HepG2 (cell line): ENCODE results near the gene THAP9. TPM values are rescaled to one million over a fixed set of nuclear protein-coding genes. Genes with fewer than 3 reads are reported as not detected.

Experiments
- ARID5B ChIP-seq: IDR thresholded peaks from 2 replicates; pipeline ENCODE4 v1.4.0; 2020; ENCODE audit warnings: mild to moderate bottlenecking, missing genetic modification reagents
- ELF1 ChIP-seq: sonication (generic); formaldehyde crosslinking; IDR thresholded peaks from 2 replicates; pipeline ENCODE4 v1.4.0; 2020; ENCODE audit warnings: missing genetic modification reagents
- ETV5 ChIP-seq: IDR thresholded peaks from 2 replicates; pipeline ENCODE4 v1.6.1; 2018; ENCODE audit warnings: missing biosample characterization, missing genetic modification reagents, inconsistent platforms, borderline replicate concordance
- HOXA7 ChIP-seq: sonication (generic); formaldehyde crosslinking; IDR thresholded peaks from 2 replicates; pipeline ENCODE4 v1.8.1; 2022; ENCODE audit warnings: mild to moderate bottlenecking, missing genetic modification reagents, moderate library complexity
- JUND ChIP-seq: sonication (generic); formaldehyde crosslinking; IDR thresholded peaks from 2 replicates; pipeline ENCODE4 v1.8.0; 2022; ENCODE audit warnings: mild to moderate bottlenecking, missing genetic modification reagents
- KLF15 ChIP-seq: sonication (generic); formaldehyde crosslinking; IDR thresholded peaks from 2 replicates; pipeline ENCODE4 v1.8.1; 2023; ENCODE audit warnings: borderline replicate concordance, mild to moderate bottlenecking, inconsistent platforms, missing genetic modification reagents, mixed read lengths
- MBD4 ChIP-seq: IDR thresholded peaks from 2 replicates; pipeline ENCODE4 v1.6.1; 2012; ENCODE audit warnings: low read length, inconsistent platforms, borderline replicate concordance
- NR3C1 ChIP-seq: sonication (generic); formaldehyde crosslinking; IDR thresholded peaks from 2 replicates; pipeline ENCODE4 v1.4.0; 2020; ENCODE audit warnings: missing genetic modification reagents
- POLR2G ChIP-seq: fragments of 200-400 bp; formaldehyde crosslinking; IDR thresholded peaks from 2 replicates; pipeline ENCODE4 v1.6.1; 2018; ENCODE audit warnings: mild to moderate bottlenecking, low read depth, low read length, moderate library complexity
- RNF2 ChIP-seq: fragments of 450-650 bp; conservative IDR thresholded peaks from 2 replicates; pipeline ENCODE4 v1.6.1; 2016; ENCODE audit warnings: low read depth
- SAFB2 ChIP-seq: sonication (generic); formaldehyde crosslinking; IDR thresholded peaks from 2 replicates; pipeline ENCODE4 v1.5.1; 2020; ENCODE audit warnings: missing genetic modification reagents, low read depth, mild to moderate bottlenecking, borderline replicate concordance
- SIN3B ChIP-seq: fragments of 150-350 bp; IDR thresholded peaks from 2 replicates; pipeline ENCODE4 v1.6.1; 2014; ENCODE audit warnings: low read length
- ZNF12 ChIP-seq: sonication (generic); formaldehyde crosslinking; IDR thresholded peaks from 2 replicates; pipeline ENCODE4 v1.5.0; 2020; ENCODE audit warnings: missing genetic modification reagents
- ZNF44 ChIP-seq: sonication (generic); formaldehyde crosslinking; IDR thresholded peaks from 2 replicates; pipeline ENCODE4 v1.5.1; 2020; ENCODE audit warnings: mild to moderate bottlenecking, missing genetic modification reagents
- ZNF451 ChIP-seq: sonication (generic); formaldehyde crosslinking; IDR thresholded peaks from 2 replicates; pipeline ENCODE4 v1.5.0; 2020; ENCODE audit warnings: mild to moderate bottlenecking, missing genetic modification reagents
- ZNF615 ChIP-seq: sonication (generic); formaldehyde crosslinking; IDR thresholded peaks from 2 replicates; pipeline ENCODE4 v1.5.0; 2020; ENCODE audit warnings: mild to moderate bottlenecking, missing genetic modification reagents, borderline replicate concordance
- polyA plus RNA-seq, 8 experiments: library from polyadenylated mRNA; depleted of rRNA in 3 of 8; stranded (reverse) in 7 of 8; unstranded in 1 of 8; fragments of >200 nt; fragmentation: Illumina TruSeq in 4 of 8; extraction: Trizol in 4 of 8; gene quantifications; 2 replicates each; pipeline versions ENCODE4 v1.2.1 to v1.2.3, GENCODE V29; 2011 to 2016; ENCODE audit warnings: low read depth in 4 of 8, missing spikeins in 1 of 8, mixed read lengths in 1 of 8; ENCODE audit not compliant: insufficient read depth in 1 of 8
- total RNA-seq, 5 experiments: library from RNA; depleted of rRNA; stranded (reverse); fragments of >200 nt; fragmentation: Illumina TruSeq; extraction: Trizol; gene quantifications; 2 replicates each; pipeline ENCODE4 v1.2.3, GENCODE V29; 2016; ENCODE audit warnings: low read depth in 1 of 5
- TF ChIP-seq, protein P1 (sequence below): sonication (generic); formaldehyde crosslinking; IDR thresholded peaks from 2 replicates; pipeline ENCODE4 v1.4.0; 2020; ENCODE audit warnings: missing genetic modification reagents, borderline replicate concordance
- TF ChIP-seq, protein P2 (sequence below): sonication (generic); formaldehyde crosslinking; IDR thresholded peaks from 2 replicates; pipeline ENCODE4 v1.8.1; 2023; ENCODE audit warnings: mild to moderate bottlenecking, missing genetic modification reagents, borderline replicate concordance
- TF ChIP-seq, protein P3 (sequence below): sonication (generic); formaldehyde crosslinking; IDR thresholded peaks from 2 replicates; pipeline ENCODE4 v1.4.0; 2020; ENCODE audit warnings: low read depth, missing genetic modification reagents

Gene THAP9
- total and polyA plus RNA-seq, 2 of the 13 experiments (the other 11 are each of a cell fraction or from before 2014, with no cell fraction given), result 6.0 to 7.2 TPM

GRCh38 chr4:82890901-82891706, 9.4 kb upstream of the THAP9 start, which contains the start of gene SEC31A (continued):
- TF ChIP-seq, protein P1, sequence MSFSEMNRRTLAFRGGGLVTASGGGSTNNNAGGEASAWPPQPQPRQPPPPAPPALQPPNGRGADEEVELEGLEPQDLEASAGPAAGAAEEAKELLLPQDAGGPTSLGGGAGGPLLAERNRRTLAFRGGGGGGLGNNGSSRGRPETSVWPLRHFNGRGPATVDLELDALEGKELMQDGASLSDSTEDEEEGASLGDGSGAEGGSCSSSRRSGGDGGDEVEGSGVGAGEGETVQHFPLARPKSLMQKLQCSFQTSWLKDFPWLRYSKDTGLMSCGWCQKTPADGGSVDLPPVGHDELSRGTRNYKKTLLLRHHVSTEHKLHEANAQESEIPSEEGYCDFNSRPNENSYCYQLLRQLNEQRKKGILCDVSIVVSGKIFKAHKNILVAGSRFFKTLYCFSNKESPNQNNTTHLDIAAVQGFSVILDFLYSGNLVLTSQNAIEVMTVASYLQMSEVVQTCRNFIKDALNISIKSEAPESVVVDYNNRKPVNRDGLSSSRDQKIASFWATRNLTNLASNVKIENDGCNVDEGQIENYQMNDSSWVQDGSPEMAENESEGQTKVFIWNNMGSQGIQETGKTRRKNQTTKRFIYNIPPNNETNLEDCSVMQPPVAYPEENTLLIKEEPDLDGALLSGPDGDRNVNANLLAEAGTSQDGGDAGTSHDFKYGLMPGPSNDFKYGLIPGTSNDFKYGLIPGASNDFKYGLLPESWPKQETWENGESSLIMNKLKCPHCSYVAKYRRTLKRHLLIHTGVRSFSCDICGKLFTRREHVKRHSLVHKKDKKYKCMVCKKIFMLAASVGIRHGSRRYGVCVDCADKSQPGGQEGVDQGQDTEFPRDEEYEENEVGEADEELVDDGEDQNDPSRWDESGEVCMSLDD, result no peak; the same call in 1 of the 2 replicates
- TF ChIP-seq KLF15 (CRISPR knock-in tag) (no peak), ZNF451 (peak; percentile 93), HOXA7 (CRISPR knock-in tag) (no peak), NR3C1 (CRISPR knock-in tag) (no peak), ZNF12 (CRISPR knock-in tag) (peak; percentile 51; the same call in 1 of the 2 replicates), ZNF44 (peak; percentile 61; the same call in 1 of the 2 replicates), ZNF615 (peak; percentile 45; the same call in 1 of the 2 replicates), SAFB2 (CRISPR knock-in tag) (peak; percentile 97), MBD4 (no peak), SIN3B (peak; percentile 43; the same call in 1 of the 2 replicates), ARID5B (CRISPR knock-in tag) (peak; percentile 70), RNF2 (no peak), JUND (CRISPR knock-in tag) (no peak), POLR2G (peak; percentile 97), ETV5 (CRISPR knock-in tag) (peak; percentile 90), ELF1 (CRISPR knock-in tag) (peak; percentile 100)
- TF ChIP-seq, protein P2, sequence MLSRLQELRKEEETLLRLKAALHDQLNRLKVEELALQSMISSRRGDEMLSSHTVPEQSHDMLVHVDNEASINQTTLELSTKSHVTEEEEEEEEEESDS (CRISPR knock-in tag), result peak; percentile 85; the same call in 1 of the 2 replicates
- TF ChIP-seq, protein P3, sequence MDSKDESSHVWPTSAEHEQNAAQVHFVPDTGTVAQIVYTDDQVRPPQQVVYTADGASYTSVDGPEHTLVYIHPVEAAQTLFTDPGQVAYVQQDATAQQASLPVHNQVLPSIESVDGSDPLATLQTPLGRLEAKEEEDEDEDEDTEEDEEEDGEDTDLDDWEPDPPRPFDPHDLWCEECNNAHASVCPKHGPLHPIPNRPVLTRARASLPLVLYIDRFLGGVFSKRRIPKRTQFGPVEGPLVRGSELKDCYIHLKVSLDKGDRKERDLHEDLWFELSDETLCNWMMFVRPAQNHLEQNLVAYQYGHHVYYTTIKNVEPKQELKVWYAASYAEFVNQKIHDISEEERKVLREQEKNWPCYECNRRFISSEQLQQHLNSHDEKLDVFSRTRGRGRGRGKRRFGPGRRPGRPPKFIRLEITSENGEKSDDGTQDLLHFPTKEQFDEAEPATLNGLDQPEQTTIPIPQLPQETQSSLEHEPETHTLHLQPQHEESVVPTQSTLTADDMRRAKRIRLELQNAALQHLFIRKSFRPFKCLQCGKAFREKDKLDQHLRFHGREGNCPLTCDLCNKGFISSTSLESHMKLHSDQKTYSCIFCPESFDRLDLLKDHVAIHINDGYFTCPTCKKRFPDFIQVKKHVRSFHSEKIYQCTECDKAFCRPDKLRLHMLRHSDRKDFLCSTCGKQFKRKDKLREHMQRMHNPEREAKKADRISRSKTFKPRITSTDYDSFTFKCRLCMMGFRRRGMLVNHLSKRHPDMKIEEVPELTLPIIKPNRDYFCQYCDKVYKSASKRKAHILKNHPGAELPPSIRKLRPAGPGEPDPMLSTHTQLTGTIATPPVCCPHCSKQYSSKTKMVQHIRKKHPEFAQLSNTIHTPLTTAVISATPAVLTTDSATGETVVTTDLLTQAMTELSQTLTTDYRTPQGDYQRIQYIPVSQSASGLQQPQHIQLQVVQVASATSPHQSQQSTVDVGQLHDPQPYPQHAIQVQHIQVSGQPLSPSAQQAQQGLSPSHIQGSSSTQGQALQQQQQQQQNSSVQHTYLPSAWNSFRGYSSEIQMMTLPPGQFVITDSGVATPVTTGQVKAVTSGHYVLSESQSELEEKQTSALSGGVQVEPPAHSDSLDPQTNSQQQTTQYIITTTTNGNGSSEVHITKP (CRISPR knock-in tag), result peak; percentile 86
